MV-4-11 (cell line): ENCODE measurements around the gene FOXJ1.
A peak's percentile ranks its signal among the peaks of the same experiment; 100 is the strongest.

Experiments used
- DNase-seq: peaks from one replicate; lab custom pipeline; 2025; lab: John Stamatoyannopoulos, UW

Gene FOXJ1

GRCh38 chr17:76123749-76124581 is 17.1 kb downstream of the FOXJ1 start:
- DNase-seq = no peak

GRCh38 chr17:76123191-76123499 is 17.9 kb downstream of the FOXJ1 start:
- no peak for DNase-seq

- no peak for DNase-seq
Observed at GRCh38 chr17:76122431-76123190, 18.4 kb downstream of the FOXJ1 start.

GRCh38 chr17:76121932-76122430 is 19.1 kb downstream of the FOXJ1 start:
- DNase-seq = no peak

- DNase-seq = no peak
Observed at GRCh38 chr17:76120658-76121008, 20.4 kb downstream of the FOXJ1 start.

- no peak for DNase-seq
Observed at GRCh38 chr17:76119409-76120371, 21.4 kb downstream of the FOXJ1 start.

GRCh38 chr17:76115138-76115754 is 25.8 kb downstream of the FOXJ1 start:
- no peak for DNase-seq

GRCh38 chr17:76111956-76112355 is 29.1 kb downstream of the FOXJ1 start:
- no peak for DNase-seq

GRCh38 chr17:76107509-76107908 is 33.5 kb downstream of the FOXJ1 start:
- no peak for DNase-seq

- no peak for DNase-seq
Observed at GRCh38 chr17:76106703-76107102, 34.3 kb downstream of the FOXJ1 start.

GRCh38 chr17:76104896-76105231 is 36.2 kb downstream of the FOXJ1 start:
- DNase-seq = no peak

- no peak for DNase-seq
Observed at GRCh38 chr17:76104140-76104895, 36.7 kb downstream of the FOXJ1 start.

- DNase-seq = peak; percentile 81
Observed at GRCh38 chr17:76103274-76104139, 37.5 kb downstream of the FOXJ1 start, which contains the start of gene EXOC7. EXOC7 (minus strand) TSS chr17:76103787; CDS start chr17:76103692, 95 bp downstream.

- DNase-seq = no peak
Observed at GRCh38 chr17:76102944-76103273, 38.1 kb downstream of the FOXJ1 start.

- no peak for DNase-seq
Observed at GRCh38 chr17:76097716-76098295, 43.2 kb downstream of the FOXJ1 start.

- DNase-seq = no peak
Observed at GRCh38 chr17:76095943-76096342, 45.1 kb downstream of the FOXJ1 start.

- DNase-seq = no peak
Observed at GRCh38 chr17:76094046-76094445, 47.0 kb downstream of the FOXJ1 start.

GRCh38 chr17:76092526-76093413 is 48.3 kb downstream of the FOXJ1 start:
- no peak for DNase-seq
